Measurements from ENCODE around the gene HACL1. TPM values are rescaled to one million over a fixed set of nuclear protein-coding genes. Genes with fewer than 3 reads are reported as not detected.

Gene HACL1
- total RNA-seq, 2 donors from 2014 or later, result 12.3 to 13.2 TPM

DNA sequence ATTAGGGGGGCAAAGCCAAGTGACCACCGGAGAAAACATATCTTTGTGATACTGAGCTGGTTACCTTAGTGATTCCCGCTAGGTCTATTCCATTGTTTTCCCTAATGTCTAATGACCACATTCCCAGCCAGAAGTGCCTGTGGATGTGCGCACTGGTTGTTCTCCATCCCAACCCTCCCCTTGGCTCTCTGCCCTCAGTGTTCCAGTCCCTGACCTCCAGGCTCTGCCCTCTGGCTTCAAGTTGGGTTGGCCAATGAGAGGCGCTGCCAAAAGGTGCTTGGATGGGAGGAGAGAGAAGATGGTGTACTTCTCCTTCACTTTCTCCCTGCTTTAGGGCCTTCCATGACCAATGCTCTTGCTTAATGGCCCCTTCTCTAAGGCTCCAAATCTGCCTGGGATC is 82.3 kb downstream of the HACL1 start:
- Histone ChIP-seq H3K27me3 (no peaks in the 10 kb centered on the region), H3K36me3 (no peaks in the 10 kb centered on the region), H3K4me3 (no peak overlapping the region), H3K27ac (peak overlapping the region; percentile 71 to 92), H3K4me1 (peaks cover 0 to 50% of the 10 kb centered on the region in 2 donors), H3K9me3 (no peaks in the 10 kb centered on the region)
- TF ChIP-seq, protein P1, sequence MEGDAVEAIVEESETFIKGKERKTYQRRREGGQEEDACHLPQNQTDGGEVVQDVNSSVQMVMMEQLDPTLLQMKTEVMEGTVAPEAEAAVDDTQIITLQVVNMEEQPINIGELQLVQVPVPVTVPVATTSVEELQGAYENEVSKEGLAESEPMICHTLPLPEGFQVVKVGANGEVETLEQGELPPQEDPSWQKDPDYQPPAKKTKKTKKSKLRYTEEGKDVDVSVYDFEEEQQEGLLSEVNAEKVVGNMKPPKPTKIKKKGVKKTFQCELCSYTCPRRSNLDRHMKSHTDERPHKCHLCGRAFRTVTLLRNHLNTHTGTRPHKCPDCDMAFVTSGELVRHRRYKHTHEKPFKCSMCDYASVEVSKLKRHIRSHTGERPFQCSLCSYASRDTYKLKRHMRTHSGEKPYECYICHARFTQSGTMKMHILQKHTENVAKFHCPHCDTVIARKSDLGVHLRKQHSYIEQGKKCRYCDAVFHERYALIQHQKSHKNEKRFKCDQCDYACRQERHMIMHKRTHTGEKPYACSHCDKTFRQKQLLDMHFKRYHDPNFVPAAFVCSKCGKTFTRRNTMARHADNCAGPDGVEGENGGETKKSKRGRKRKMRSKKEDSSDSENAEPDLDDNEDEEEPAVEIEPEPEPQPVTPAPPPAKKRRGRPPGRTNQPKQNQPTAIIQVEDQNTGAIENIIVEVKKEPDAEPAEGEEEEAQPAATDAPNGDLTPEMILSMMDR (IDR thresholded peaks at IDR 0.05), result no peak
- DNase-seq (ENCODE audit: low spot score), result no peak

GRCh38 chr3:15514663-15515340 is 86.6 kb downstream of the HACL1 start:
- H3K4me3 ChIP-seq, result no peak overlapping the region
- H3K27me3 ChIP-seq, result no peaks in the 10 kb centered on the region
- H3K4me1 ChIP-seq, result peaks cover 0 to 60% of the 10 kb centered on the region in 2 donors
- no peak for DNase-seq (ENCODE audit: low spot score)
- H3K27ac ChIP-seq, result no peak overlapping the region
- TF ChIP-seq, protein P1 (IDR thresholded peaks at IDR 0.05), result no peak
- H3K9me3 ChIP-seq, result no peaks in the 10 kb centered on the region
- no peaks in the 10 kb centered on the region for H3K36me3 ChIP-seq

- H3K4me3 ChIP-seq, result no peak overlapping the region
- no peak overlapping the region for H3K27ac ChIP-seq
- TF ChIP-seq, protein P1 (IDR thresholded peaks at IDR 0.05), result no peak
- no peaks in the 10 kb centered on the region for H3K9me3 ChIP-seq
- peaks cover 0 to 55% of the 10 kb centered on the region in 2 donors for H3K4me1 ChIP-seq
- DNase-seq (ENCODE audit: low spot score), result no peak
- H3K36me3 ChIP-seq, result no peaks in the 10 kb centered on the region
- H3K27me3 ChIP-seq, result no peaks in the 10 kb centered on the region
Measured at GRCh38 chr3:15513810-15514662, 87.3 kb downstream of the HACL1 start.

GRCh38 chr3:15513116-15513515 is 88.3 kb downstream of the HACL1 start:
- H3K4me3 ChIP-seq, result no peak overlapping the region
- TF ChIP-seq, protein P1 (IDR thresholded peaks at IDR 0.05), result no peak
- H3K36me3 ChIP-seq, result no peaks in the 10 kb centered on the region
- H3K4me1 ChIP-seq, result peaks cover 0 to 48% of the 10 kb centered on the region in 2 donors
- no peak overlapping the region for H3K27ac ChIP-seq
- H3K9me3 ChIP-seq, result no peaks in the 10 kb centered on the region
- H3K27me3 ChIP-seq, result no peaks in the 10 kb centered on the region
- DNase-seq (ENCODE audit: low spot score), result no peak

- TF ChIP-seq, protein P1 (IDR thresholded peaks at IDR 0.05), result no peak
- H3K27me3 ChIP-seq, result no peaks in the 10 kb centered on the region
- DNase-seq (ENCODE audit: low spot score), result peak; percentile 71
- H3K36me3 ChIP-seq, result no peaks in the 10 kb centered on the region
- no peaks in the 10 kb centered on the region for H3K9me3 ChIP-seq
- H3K4me1 ChIP-seq, result peaks cover 0 to 48% of the 10 kb centered on the region in 2 donors
- no peak overlapping the region for H3K4me3 ChIP-seq
- H3K27ac ChIP-seq, result peak overlapping the region; percentile 69 to 70
Measured at GRCh38 chr3:15512166-15512565, 89.2 kb downstream of the HACL1 start.

Data from right atrium auricular region (tissue), 2 donors.